Measurements from ENCODE around the gene MAST4.
A peak's percentile ranks its signal among the peaks of the same experiment; 100 is the strongest.

Gene MAST4

DNA sequence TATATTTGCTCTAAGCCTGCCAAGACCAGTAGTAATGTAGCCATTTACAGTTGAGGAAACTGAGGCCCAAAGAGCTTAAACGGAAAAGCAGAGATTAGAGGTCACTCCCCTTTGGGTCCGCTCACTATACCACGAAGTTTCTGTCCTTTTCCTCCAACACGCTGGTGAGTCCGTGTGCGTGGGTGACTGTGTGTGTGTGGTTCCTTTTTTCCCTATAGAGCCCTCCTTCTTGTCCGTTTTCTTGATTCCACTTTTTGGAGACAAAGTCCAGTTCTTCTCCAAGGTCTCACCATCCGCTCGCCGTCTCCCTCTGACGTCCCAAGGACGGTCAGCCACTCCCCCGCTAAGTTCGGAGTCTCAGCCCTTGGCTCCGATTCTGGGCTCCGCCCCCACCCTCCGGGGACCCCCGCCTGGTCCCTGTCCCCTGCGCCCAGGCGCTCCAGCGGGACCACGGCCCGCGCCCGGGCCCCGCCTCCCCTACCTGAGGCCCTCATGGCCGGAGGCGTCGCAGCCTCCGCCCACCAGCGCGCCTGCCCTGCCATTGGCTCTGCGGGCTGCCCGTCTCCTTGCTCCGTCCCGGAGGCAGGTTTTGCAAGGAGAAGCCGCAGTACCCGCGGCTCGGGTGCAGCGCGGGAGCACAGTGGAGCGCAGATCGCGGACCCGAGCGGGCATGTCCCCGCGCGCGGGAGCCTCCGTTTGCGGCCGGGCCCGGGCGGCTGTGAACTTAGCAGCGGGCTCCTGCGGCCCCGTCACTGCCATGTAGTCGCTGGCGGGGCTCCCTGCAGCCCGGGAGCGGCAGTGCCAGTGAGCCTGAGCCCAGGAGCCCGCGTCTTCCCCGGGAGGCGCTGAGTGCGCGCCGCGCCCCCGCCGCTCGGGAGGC is at the start of gene MAST4:
Gene MAST4 (plus strand): TSS at position 638 of the 880 bp plus-strand sequence. CDS start 263 bp downstream, outside the sequence.
- DNase-seq (ENCODE audit: low spot score), result peak; percentile 70

DNA sequence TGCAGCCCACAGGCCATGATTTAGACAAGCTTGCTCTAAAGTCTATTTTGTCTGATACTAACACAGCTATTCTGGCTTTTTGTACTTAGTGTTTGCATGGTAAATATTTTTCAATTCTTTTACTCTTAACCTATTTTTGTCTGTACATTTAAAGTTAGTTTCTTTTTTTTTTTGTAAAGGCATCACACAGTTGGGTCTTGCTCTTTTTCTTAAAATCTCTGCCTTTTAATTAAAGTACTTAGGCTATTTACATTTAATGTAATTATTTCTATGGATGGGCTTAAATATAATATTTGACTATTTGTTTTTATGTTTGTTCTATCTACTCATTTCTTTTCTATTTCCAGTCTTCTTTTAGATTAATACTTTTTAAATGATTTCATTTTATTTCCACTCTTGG is 49.7 kb upstream of the MAST4 start:
- no peak for DNase-seq (ENCODE audit: low spot score)

DNA sequence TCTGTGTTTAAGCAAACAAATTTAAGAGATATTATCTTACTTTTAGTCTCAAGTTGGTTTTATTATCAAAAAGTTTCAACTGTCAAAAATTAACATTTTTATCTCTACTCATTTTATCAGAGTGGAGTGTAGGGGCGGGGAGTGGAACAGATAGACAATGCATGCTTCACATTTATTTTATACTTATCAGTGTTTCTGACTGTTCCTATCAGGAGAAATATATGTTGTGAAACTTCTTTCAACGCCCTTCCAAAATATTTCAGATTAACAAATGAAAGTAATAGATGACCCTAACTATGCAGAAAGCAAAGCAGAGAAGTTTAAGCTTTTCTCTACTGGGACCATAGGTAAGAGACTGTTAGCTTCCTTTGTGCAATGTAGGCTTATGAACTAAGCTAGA is 44.9 kb upstream of the MAST4 start:
- DNase-seq (ENCODE audit: low spot score), result no peak

DNA sequence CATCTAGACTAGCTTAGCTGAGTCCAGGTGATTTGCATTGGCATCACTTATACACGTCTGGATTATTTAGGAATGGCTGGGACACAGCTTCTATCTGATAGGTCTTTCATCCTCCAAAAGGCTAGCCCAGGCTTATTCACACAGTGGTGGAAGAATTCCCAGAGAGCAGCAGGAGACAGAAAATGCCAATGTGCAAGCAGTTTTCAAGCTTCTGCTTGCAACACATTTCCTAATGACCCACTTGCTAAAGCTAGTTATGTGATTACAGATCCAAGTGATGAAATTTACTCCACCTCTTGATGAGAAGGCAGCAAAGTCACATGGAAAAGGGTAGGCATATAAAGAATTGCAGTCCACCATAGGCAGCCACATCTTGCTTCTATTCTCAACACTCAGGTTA is 44.2 kb upstream of the MAST4 start:
- no peak for DNase-seq (ENCODE audit: low spot score)

- no peak for DNase-seq (ENCODE audit: low spot score)
These were observed 42.8 kb upstream of the MAST4 start for GRCh38 chr5:66553368-66553912.

DNA sequence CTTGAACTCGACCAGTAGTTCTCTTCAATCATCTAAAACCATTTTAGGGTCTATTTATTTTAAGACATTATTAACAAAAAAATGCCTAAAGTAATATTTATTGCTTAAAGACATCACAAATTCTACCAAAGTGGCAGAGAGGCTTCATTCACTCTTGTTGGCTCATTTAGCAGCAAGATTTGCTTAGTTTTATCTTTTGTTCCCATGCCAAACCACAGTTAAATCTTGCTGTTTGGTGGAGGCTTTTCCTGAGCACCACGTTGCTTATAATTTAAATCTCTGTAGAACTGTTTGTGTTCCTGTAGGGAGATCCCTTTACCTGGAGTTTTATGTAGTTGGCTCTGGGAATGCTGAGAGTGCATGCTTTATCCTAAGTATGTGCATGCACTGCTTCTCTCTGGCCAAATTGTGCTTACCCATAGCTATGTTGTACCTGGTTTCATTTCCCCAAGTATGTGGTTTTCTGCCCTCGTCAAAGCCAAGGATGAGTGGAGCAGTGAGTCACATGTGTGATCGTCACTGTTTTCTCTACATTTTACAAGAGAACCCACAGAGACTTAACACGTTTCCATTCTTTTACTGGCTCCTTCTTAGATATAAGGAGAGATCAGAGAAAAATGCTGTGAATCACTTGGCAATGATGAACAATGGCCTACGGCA is 42.1 kb upstream of the MAST4 start:
- peak; percentile 88 for DNase-seq (ENCODE audit: low spot score)

- no peak for DNase-seq (ENCODE audit: low spot score)
These were observed 41.3 kb upstream of the MAST4 start for GRCh38 chr5:66554884-66555283.

GRCh38 chr5:66558560-66558959 is 37.6 kb upstream of the MAST4 start:
- no peak for DNase-seq (ENCODE audit: low spot score)

GRCh38 chr5:66560371-66560770 is 35.8 kb upstream of the MAST4 start:
- DNase-seq (ENCODE audit: low spot score), result no peak

DNA sequence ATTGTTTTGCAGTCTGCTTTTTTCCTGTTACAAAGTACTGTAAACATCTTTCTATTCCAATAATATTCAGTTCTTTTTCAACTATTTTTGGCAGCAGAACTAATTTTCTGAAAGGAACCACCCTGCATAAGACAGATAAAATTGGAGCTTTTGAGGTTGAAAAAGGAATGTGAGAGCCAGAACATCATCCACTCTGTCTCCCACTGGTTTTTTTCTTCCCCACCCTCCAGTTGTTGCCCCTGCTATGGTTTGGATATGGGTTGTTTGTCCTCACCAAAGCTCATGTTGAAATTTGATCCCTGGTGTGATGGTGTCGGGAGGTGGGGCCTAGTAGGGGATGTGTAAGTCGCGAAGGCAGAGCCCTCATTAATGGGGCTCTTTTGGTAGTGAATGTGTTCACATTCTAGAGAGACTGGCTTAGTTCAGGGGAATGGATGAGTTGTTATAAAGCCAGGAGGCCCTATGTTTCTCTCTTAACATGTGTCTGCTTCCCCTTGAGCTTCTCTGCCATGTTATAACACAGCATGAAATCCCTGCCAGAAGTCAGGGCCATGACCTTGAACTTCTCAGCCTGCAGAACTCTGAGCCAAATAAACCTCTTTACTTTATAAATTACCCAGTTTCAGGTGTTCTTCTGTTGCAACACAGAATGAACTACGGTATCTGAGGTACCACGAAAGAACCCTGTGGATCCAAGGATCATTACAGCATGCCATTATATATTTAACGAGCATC is 34.8 kb upstream of the MAST4 start:
- DNase-seq (ENCODE audit: low spot score), result no peak

DNA sequence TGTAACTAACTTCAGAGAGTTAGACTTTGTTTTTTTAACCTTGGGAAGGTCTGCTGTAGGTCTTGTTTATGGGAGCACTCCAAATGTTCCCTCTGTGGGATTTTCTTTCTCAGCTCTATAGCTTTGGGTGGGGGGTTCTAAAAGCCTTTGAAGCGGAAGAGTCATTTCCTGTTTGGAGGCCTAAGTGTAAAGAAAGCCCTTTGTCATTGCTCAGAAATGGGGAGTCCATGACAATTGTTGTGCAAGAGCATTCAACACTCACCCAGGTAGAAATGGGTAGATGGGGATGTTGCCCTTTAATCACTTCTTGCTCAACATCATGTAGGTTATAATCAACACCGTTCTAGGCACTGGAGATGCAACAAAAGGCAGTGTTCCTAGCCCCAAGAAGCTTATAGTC is 30.3 kb upstream of the MAST4 start:
- no peak for DNase-seq (ENCODE audit: low spot score)

GRCh38 chr5:66567474-66567873 is 28.7 kb upstream of the MAST4 start:
- no peak for DNase-seq (ENCODE audit: low spot score)

GRCh38 chr5:66570201-66570600 is 26.0 kb upstream of the MAST4 start:
- DNase-seq (ENCODE audit: low spot score), result no peak

GRCh38 chr5:66573733-66574132 is 22.5 kb upstream of the MAST4 start:
- no peak for DNase-seq (ENCODE audit: low spot score)

DNA sequence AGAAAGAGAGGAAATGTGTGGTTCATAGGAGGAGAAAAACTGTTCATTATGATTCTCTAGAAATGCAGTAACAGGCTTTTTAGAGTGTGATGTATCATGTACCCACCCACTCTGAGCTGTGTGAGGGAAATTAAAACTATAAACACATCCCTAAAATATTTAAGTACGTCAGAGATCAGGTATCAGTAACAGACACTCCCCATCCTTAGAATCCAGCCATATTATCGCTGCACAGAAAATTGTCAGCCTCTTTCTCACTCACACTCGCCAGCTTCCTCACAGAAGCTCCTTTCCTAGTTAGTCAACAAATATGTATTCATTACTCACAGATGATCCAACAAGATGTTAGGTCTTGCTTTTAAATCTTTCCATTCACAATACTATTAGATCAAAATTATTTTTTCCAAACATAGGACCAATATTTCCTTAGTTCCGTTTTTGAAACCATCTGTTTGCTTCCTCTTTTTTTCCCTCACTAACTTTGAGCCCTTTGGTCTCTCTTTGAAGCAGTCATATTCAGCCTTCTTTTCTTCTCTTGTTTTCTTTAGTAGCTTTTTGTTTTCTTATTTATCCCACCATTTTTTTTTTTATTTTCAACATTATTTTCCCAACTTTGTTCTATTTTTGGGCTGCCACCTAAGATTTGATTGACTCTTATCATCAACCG is 13.6 kb upstream of the MAST4 start:
- no peak for DNase-seq (ENCODE audit: low spot score)

- DNase-seq (ENCODE audit: low spot score), result no peak
These were observed 10.9 kb upstream of the MAST4 start for GRCh38 chr5:66585291-66585690.

- no peak for DNase-seq (ENCODE audit: low spot score)
These were observed 8.4 kb upstream of the MAST4 start for GRCh38 chr5:66587771-66588170.

DNA sequence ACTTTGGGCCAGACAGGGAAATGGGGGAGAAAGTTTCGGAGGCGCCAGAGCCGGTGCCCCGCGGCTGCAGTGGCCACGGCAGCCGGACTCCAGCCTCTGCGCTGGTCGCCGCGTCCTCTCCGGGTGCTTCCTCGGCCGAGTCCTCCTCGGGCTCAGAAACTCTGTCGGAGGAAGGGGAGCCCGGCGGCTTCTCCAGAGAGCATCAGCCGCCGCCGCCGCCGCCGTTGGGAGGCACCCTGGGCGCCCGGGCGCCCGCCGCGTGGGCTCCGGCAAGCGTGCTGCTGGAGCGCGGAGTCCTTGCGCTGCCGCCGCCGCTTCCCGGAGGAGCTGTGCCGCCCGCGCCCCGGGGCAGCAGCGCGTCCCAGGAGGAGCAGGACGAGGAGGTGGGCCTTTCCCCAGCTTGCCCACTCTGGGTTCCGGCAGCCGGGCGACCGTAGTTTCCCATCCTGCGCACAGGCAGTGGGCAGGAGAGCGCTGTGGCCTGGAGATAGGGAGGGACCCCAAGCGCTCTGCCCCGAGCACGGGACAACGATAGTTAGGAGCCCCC is 516 bp downstream of the MAST4 start:
- DNase-seq (ENCODE audit: low spot score), result no peak

- no peak for DNase-seq (ENCODE audit: low spot score)
These were observed 1.1 kb downstream of the MAST4 start for GRCh38 chr5:66597183-66597757.

DNA sequence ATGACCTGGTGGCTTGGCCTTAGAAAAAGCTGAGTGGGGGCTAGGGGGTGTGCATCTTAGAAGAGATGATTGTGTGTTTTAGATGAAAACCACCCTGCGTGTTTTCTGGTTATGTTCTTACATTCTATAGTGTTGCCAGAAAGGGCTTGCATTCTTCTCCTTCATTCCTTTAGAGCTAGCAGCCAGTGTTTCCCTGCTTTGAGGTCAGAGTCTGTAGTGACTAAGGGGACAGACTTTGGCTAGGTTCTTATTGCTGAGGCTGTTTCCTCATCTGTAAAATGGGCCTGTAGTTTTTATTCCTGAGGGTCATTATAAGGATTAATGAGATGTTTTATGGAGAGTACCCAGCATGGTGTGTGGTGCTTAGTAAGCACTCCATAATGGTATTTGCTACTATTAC is 6.4 kb downstream of the MAST4 start:
- no peak for DNase-seq (ENCODE audit: low spot score)

DNA sequence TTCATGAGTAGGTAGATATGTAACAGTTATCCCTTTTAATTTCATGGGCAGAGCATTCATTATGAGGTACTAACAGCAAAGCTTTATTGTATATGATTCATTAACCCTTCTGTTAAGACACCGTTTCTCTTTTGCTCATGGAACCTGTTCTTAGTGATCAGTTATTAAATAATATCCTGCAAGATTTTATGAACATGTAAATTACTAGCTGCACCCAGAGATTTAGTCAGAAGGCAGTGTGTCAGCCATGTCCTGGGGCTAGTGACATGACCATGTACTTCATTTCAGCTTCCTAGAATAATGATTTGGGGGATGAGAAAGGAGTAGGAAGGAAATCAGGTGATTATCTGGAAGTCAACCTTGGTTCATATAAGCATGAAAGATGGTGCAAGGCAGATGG is 7.0 kb downstream of the MAST4 start:
- DNase-seq (ENCODE audit: low spot score), result no peak

Measured in NAMALWA (cell line).